Amniotic epithelial cell (primary cell): ENCODE results near the gene LSM2.
"Not testable (repeated sequence)": the region's sequence is repeated elsewhere in the genome, so short reads cannot be mapped to it uniquely, and the experiment has no call there.

Experiments used
- DNase-seq: peaks from one replicate; pipeline ENCODE4 v3.0.0-alpha.2; 2010; ENCODE audit warnings: low read depth

The LSM2 gene

DNA sequence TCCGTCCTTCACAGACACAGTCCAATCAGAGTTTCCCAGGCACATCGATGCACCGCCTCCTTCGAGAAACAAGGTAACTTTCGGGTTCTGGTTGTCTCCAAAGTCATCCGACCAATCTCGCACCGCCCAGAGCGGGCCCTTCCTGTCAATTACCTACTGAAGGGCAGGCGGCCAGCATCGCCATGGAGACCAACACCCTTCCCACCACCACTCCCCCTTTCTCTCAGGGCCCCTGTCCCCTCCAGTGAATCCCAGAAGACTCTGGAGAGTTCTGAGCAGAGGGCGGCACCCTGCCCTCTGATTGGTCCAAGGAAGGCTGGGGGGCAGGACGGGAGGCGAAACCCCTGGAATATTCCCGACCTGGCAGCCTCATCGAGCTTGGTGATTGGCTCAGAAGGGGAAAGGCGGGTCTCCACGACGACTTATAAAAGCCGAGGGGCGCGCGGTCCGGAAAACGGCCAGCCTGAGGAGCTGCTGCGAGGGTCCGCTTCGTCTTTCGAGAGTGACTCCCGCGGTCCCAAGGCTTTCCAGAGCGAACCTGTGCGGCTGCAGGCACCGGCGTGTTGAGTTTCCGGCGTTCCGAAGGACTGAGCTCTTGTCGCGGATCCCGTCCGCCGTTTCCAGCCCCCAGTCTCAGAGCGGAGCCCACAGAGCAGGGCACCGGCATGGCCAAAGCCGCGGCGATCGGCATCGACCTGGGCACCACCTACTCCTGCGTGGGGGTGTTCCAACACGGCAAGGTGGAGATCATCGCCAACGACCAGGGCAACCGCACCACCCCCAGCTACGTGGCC is 20.7 kb upstream of the LSM2 start, which contains the start of gene HSPA1B:
Gene HSPA1B (plus strand): TSS at position 453 of the 794 bp plus-strand sequence. CDS start 213 bp downstream, at position 666.
- DNase-seq = peak; percentile 100

DNA sequence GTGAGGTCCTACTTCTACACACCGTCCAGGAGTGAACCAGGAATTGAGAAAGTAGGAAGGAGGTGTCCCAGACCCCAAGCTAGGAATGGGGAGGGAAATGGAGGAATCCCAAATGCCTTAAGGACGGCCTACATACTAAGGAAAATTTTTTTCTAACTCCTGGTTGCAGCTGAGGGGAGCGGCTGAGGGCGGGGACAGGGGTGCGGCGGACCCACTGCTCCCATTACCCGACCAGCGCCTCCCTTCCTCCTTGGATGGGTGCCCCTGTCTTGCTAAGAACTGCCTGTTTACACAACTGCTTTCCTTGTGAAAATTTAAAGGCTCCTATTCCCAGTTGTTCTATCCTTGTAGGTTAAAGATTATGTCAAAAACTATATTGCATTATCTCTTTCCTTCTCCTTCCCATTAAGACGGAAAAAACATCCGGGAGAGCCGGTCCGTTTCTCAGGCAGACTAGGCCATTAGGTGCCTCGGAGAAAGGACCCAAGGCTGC is 20.1 kb upstream of the LSM2 start:
- no peak for DNase-seq

DNA sequence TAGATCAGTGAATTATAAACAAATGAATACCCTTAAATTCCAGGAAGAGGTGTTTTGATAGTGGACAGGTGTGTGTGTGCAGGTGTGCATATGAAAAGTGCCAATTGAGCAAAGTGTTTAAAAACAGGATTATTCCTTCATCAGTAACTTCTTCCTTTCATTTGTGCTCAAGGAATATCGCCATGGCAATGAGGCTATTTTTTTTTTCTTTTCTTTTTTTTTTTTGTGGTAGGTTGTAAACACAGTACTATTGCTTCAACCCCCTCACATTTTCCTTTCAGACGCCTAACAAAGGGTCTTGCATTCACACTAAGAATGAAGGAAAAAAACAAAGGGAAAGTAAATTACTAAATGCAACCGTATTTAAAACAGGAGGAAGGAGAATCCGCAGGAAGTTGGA is 18.8 kb upstream of the LSM2 start:
- no peak for DNase-seq

- DNase-seq = not testable (repeated sequence)
Observed at GRCh38 chr6:31823592-31824196, 16.9 kb upstream of the LSM2 start.

- DNase-seq = peak; percentile 78
Observed at GRCh38 chr6:31822036-31822821, 15.5 kb upstream of the LSM2 start.

GRCh38 chr6:31821301-31822035 is 14.7 kb upstream of the LSM2 start:
- no peak for DNase-seq

DNA sequence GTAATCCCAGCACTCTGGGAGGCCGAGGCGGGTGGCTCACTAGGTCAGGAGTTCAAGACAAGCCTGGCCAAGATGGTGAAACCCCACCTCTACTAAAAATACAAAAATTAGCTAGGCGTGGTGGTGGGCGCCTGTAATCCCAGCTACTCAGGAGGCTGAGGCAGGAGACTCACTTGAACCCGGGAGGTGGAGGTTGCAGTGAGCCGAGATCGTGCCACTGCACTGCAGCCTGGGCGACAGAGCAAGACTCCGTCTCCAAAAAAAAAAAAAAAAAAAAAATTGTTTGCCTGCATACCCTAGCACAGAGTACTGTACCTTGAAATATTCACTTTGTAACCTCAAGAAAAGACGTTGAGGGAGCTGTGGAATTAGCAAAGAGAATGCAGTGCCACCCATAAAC is 13.6 kb upstream of the LSM2 start:
- not testable (repeated sequence) for DNase-seq

GRCh38 chr6:31819871-31820299 is 13.1 kb upstream of the LSM2 start:
- DNase-seq = no peak

DNA sequence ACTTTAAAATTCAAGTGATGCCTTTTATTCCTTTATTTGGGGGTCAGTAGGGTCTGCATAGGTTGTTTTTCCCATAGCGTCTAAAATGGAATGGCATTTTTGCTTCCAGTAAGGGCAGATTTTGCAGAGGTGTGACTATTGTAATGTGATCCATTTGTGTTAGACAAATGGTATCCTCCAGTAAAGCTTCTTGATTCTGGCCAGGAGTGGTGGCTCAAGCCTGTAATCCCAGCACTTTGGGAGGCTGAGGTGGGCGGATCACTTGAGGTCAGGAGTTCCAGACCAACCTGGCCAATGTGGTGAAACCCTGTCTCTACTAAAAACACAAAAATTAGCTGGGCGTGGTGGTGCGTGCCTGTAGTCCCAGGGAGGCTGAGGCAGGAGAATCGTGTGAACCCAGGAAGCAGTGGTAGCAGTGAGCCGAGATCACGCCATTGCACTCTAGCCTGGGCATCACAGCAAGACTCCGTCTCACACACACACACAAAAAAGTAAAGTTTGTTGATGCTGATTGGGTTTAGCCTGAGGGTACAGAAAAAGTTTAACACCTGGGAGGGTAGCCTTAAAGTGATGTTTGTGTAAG is 11.3 kb upstream of the LSM2 start:
- not testable (repeated sequence) for DNase-seq

- DNase-seq = not testable (repeated sequence)
Observed at GRCh38 chr6:31817133-31817928, 10.6 kb upstream of the LSM2 start.

DNA sequence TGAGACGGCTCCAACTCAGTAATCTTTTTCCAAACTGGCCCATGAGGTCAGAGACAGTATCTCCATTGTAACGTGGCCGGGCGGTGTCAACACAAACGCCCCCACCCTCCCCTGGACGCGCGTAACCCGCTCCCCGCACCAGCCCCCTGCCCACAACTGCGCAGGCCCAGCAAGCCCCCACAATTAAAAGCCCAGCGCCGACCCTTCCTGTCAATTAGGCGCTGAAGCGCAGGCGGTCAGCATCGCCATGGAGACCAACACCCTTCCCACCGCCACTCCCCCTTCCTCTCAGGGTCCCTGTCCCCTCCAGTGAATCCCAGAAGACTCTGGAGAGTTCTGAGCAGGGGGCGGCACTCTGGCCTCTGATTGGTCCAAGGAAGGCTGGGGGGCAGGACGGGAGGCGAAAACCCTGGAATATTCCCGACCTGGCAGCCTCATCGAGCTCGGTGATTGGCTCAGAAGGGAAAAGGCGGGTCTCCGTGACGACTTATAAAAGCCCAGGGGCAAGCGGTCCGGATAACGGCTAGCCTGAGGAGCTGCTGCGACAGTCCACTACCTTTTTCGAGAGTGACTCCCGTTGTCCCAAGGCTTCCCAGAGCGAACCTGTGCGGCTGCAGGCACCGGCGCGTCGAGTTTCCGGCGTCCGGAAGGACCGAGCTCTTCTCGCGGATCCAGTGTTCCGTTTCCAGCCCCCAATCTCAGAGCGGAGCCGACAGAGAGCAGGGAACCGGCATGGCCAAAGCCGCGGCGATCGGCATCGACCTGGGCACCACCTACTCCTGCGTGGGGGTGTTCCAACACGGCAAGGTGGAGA is 8.5 kb upstream of the LSM2 start, which contains the start of the genes HSPA1A and HSPA1L:
Gene HSPA1A (plus strand): TSS at position 519 of the 814 bp plus-strand sequence. CDS start 214 bp downstream, at position 733.
Gene HSPA1L (minus strand): TSS at position 259 of the 814 bp plus-strand sequence. CDS start 3,311 bp downstream, outside the sequence.
- peak; percentile 93 for DNase-seq

DNA sequence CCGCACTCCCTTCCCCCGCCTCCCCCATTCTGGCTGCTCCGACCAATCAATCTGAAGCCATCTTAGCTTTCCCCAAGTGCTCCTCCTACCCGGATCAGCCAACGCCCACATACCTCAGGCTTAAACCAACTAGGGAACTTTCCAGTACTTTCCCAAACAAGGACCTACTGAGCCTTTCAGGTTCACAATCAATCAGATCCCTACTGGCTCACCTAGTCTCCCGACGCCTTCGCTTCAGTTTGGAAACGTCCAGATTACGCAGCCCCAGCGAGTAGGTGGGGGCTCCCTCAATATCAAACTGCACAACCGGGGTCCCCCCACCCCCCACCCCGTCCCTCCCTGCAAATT is 7.9 kb upstream of the LSM2 start:
- DNase-seq = peak; percentile 99

DNA sequence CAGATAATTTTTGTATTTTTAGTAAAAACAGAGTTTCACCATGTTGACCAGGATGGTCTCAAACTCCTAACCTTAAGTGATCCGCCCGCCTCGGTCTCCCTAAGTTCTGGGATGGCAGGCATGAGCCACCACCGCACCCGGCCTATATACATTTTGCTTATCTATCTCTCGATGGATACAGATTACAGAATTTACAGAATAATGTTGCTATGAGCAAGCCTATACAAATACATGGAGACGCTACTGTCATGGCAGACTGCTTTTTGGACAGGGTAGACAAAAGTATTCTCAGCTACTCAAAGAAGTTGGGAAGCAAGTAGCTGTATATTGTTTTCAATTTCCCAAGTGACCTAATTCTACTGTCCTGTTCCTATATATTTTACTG is 6.7 kb upstream of the LSM2 start:
- DNase-seq = no peak

DNA sequence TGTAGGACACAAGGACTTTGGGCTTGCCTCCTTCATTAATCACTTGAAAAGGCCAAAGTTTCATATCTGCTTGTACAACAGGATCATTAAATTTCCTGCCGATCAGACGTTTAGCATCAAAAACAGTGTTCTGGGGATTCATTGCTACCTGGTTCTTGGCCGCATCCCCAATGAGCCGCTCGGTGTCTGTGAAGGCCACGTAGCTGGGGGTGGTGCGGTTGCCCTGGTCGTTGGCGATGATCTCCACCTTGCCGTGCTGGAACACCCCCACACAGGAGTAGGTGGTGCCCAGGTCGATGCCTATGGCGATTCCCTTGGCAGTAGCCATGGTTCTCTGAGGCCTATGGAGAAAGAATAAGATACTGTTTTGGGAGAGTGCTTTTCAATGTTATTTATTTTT is 4.9 kb upstream of the LSM2 start:
- no peak for DNase-seq

DNA sequence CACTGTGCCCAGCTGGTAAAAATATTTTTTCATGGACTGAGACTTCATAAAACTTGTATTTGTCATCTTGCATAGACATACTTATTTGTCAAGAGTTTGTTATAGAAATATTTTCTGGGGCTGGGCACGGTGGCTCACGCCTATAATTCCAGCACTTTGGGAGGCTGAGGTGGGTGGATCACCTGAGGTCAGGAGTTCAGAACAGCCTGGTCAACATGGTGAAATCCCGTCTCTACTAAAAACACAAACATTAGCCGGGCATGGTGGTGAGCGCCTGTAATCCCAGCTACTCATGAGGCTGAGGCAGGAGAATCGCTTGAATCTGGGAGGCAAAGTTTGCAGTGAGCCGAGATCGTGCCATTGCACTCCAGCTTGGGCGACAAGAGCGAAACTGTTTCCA is 1.8 kb upstream of the LSM2 start:
- not testable (repeated sequence) for DNase-seq

- DNase-seq = no peak
Observed at GRCh38 chr6:31805939-31806469, 762 bp downstream of the LSM2 start.

DNA sequence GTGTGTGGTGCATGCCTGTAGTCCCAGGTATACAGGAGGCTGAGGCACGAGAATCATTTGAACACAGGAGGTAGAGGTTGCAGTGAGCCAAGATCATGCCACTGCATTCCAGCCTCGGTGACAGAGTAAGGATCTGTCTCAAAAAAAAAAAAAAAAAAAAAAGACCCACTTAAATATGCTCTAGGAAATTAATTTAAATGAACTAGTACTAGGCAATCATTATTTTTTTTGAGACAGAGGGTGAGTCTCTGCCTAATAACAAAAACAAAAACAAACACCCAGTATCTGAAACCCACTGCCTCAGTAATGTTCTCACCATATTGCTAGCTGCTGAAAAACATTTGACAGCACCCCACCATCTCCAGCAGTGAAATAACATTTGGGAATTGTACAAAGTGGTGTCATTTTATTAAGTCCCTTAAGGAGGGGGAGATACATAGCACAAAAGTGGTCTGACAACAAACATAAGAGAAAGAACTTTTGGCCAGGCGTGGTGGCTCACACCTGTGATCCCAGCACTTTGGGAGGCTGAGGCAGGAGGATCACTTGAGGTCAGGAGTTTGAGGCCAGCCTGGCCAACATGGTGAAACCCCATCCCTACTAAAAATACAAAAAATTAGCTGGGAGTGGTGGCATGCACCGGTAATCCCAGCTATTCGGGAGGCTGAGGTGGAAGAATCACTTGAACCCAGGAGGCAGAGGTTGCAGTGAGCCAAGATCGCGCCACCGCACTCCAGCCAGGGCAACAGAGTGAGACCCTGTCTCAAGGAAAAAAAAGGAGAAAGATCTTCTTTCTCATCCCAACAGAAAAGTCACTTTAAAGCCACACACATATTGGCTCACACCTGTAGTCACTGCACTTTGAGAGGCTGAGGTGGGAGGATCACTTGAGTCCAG is 5.5 kb downstream of the LSM2 start:
- DNase-seq = not testable (repeated sequence)

GRCh38 chr6:31799781-31800180 is 7.0 kb downstream of the LSM2 start:
- no peak for DNase-seq
